Hepatocyte (in vitro differentiated cells): Measurements from ENCODE around the gene PHF14. TPM values are rescaled to one million over a fixed set of nuclear protein-coding genes. Genes with fewer than 3 reads are reported as not detected.

Source experiments
- DNase-seq: peaks from one replicate; pipeline ENCODE4 v3.0.0-alpha.2; 2016; ENCODE audit warnings: low spot score
- H2AFZ ChIP-seq: fragments of 200-600 bp; sonication (generic); 2 replicates; pipeline ENCODE4 v1.6.0; 2016; ENCODE audit warnings: antibody characterized with exemption, mild to moderate bottlenecking
- H3K27ac ChIP-seq: fragments of 200-600 bp; sonication (generic); 2 replicates; pipeline ENCODE4 v1.5.1; 2016; ENCODE audit warnings: mild to moderate bottlenecking
- H3K27me3 ChIP-seq: fragments of 200-600 bp; sonication (generic); 2 replicates; pipeline ENCODE4 v1.6.1; 2016
- H3K36me3 ChIP-seq: fragments of 200-600 bp; sonication (generic); replicated peaks from 2 replicates; pipeline ENCODE4 v1.5.1; 2016; ENCODE audit warnings: low read depth; ENCODE audit not compliant: insufficient read depth
- H3K4me1 ChIP-seq: fragments of 200-600 bp; sonication (generic); 2 replicates; pipeline ENCODE4 v1.5.1; 2016; ENCODE audit warnings: mild to moderate bottlenecking, moderate library complexity; ENCODE audit not compliant: insufficient read depth
- H3K4me2 ChIP-seq: fragments of 200-600 bp; sonication (generic); 2 replicates; pipeline ENCODE4 v1.6.0; 2016
- H3K4me3 ChIP-seq: fragments of 200-600 bp; sonication (generic); 2 replicates; pipeline ENCODE4 v1.5.1; 2016; ENCODE audit warnings: mild to moderate bottlenecking
- H3K79me2 ChIP-seq: fragments of 200-600 bp; sonication (generic); 2 replicates; pipeline ENCODE4 v1.6.0; 2017; ENCODE audit warnings: mild to moderate bottlenecking
- H3K9me2 ChIP-seq: fragments of 200-600 bp; sonication (generic); replicated peaks from 2 replicates; pipeline ENCODE4 v1.6.0; 2017; ENCODE audit warnings: mild to moderate bottlenecking; ENCODE audit not compliant: insufficient read depth
- H3K9me3 ChIP-seq: fragments of 200-600 bp; sonication (generic); 2 replicates; pipeline ENCODE4 v1.5.1; 2016; ENCODE audit warnings: low read depth, mild to moderate bottlenecking
- H4K20me1 ChIP-seq: fragments of 200-600 bp; sonication (generic); 2 replicates; pipeline ENCODE4 v1.6.0; 2016; ENCODE audit warnings: mild to moderate bottlenecking; ENCODE audit not compliant: insufficient read depth, poor library complexity, severe bottlenecking
- CTCF ChIP-seq: fragments of 200-600 bp; sonication (generic); IDR thresholded peaks from 2 replicates; pipeline ENCODE4 v1.5.1; 2016; ENCODE audit warnings: antibody characterized with exemption, mild to moderate bottlenecking; ENCODE audit not compliant: poor library complexity
- EZH2 ChIP-seq: fragments of 200-600 bp; sonication (generic); IDR thresholded peaks from 2 replicates; pipeline ENCODE4 v1.6.1; 2016; ENCODE audit warnings: antibody characterized with exemption, mild to moderate bottlenecking, borderline replicate concordance
- EZH2phosphoT487 ChIP-seq: fragments of 200-600 bp; sonication (generic); IDR thresholded peaks from one replicate; pipeline ENCODE4 v1.6.1; 2018; ENCODE audit warnings: antibody characterized with exemption, mild to moderate bottlenecking, low read depth, moderate library complexity; ENCODE audit not compliant: unreplicated experiment, severe bottlenecking
- WGBS: methylation state at CpG from one replicate; pipeline ENCODE4 v1.1.6; 2016; ENCODE audit warnings: low lambda C conversion rate; ENCODE audit errors: missing lambda C conversion rate; 5-methylcytosine and 5-hydroxymethylcytosine counted together
- polyA plus RNA-seq: library from polyadenylated mRNA; unstranded; fragments of >200 nt; fragmentation: Nextera tagmentation; extraction: Ambion mirVana; gene quantifications from 2 replicates; pipeline ENCODE4 v1.2.1, GENCODE V29; 2016
- total RNA-seq: library from RNA; depleted of rRNA; stranded (reverse); fragments of >200 nt; gene quantifications from 2 replicates; pipeline ENCODE4 v1.2.3, GENCODE V29; 2014

The PHF14 gene
- total and polyA plus RNA-seq, 2 experiments from 2014 or later, result 31.5 to 49.1 TPM

- Histone ChIP-seq H3K4me1 (no peaks in the 10 kb centered on the region), H4K20me1 (no peaks in the 10 kb centered on the region), H3K9me3 (no peaks in the 10 kb centered on the region), H3K79me2 (no peaks in the 10 kb centered on the region), H3K36me3 (no peaks in the 10 kb centered on the region), H3K9me2 (no peaks in the 10 kb centered on the region), H3K4me3 (no peak overlapping the region), H3K27me3 (no peaks in the 10 kb centered on the region), H3K27ac (no peak overlapping the region), H3K4me2 (no peak overlapping the region), H2AFZ (no peak overlapping the region)
- WGBS, result 92% methylated on average over 4 of the region's 4 CpGs
- TF ChIP-seq CTCF, result no peak
- TF ChIP-seq EZH2, result no peak
- TF ChIP-seq EZH2phosphoT487, result no peak
- no peak for DNase-seq
These were observed 62.0 kb downstream of the PHF14 start for GRCh38 chr7:11035661-11036060.

DNA sequence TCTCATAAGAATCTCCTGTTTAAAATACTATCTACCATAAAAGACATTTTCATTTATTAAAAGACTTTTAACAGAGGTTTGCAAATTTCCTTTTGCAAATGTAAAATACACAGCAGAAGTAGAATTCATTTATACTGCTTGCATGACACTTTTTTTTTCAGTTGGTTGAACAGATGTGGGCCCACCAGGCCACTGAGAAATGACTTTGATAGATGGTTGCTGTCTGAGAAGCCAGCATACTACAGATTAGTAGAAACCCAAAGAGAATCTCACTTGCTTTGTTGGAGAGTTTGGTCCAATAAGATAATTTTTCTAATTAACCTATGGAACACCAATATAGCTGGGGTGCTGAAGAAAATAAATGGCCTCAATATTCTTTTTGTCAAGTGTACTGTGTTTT lies 66.3 kb downstream of the PHF14 start:
- no peak overlapping the region for H2AFZ ChIP-seq
- H3K4me3 ChIP-seq, result no peak overlapping the region
- TF ChIP-seq EZH2phosphoT487, result no peak
- TF ChIP-seq CTCF, result no peak
- TF ChIP-seq EZH2, result no peak
- DNase-seq, result no peak
- no peak overlapping the region for H3K27ac ChIP-seq
- H3K36me3 ChIP-seq, result no peaks in the 10 kb centered on the region
- H3K9me3 ChIP-seq, result no peaks in the 10 kb centered on the region
- no peaks in the 10 kb centered on the region for H3K27me3 ChIP-seq
- no peaks in the 10 kb centered on the region for H3K79me2 ChIP-seq
- H4K20me1 ChIP-seq, result no peaks in the 10 kb centered on the region
- H3K9me2 ChIP-seq, result no peaks in the 10 kb centered on the region
- no peaks in the 10 kb centered on the region for H3K4me1 ChIP-seq
- no peak overlapping the region for H3K4me2 ChIP-seq

DNA sequence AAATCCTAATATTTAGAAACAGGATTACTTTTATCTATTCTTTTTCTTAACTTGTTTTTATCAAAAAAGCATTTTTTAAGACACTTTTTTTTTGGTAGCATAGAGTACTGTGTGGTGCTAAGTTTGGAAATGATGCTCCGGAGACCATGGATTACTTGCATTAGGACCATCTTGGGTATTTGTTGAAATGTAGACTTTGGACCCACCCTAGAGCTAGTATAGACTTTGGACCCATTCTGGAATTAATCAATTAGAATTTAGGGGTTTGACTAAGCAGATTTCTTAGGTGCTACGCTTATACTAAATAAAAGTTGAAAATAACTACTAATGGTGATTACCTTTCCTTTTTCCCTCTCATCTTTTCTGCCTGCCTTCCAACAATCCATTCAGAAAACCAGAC lies 80.4 kb downstream of the PHF14 start:
- DNase-seq, result no peak
- Histone ChIP-seq H3K27me3 (no peaks in the 10 kb centered on the region), H3K4me1 (no peaks in the 10 kb centered on the region), H3K36me3 (no peaks in the 10 kb centered on the region), H3K9me2 (no peaks in the 10 kb centered on the region), H3K4me2 (no peak overlapping the region), H3K27ac (no peak overlapping the region), H3K4me3 (no peak overlapping the region), H2AFZ (no peak overlapping the region), H3K9me3 (no peaks in the 10 kb centered on the region), H3K79me2 (no peaks in the 10 kb centered on the region), H4K20me1 (no peaks in the 10 kb centered on the region)
- TF ChIP-seq CTCF (no peak), EZH2 (no peak), EZH2phosphoT487 (no peak)
- 91% methylated on average over 2 of the region's 2 CpGs for WGBS

DNA sequence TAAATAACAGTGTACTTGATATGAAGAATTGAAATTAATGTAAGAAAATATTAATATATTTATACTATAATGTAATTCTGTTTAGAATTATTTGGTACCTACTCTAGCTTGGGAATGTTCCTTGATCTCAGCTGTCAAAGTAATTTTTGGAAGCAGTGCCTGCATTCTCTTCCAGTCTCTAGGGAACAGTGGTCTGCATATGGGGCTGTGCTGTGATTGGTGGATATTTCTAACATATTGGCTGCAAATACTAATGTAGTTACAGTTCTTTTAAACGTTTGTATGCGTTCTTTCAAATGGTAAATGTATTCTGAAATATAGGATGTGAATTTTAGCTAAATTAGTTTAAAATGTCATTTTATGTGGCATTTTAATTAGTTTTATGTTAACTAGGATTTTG lies 87.2 kb downstream of the PHF14 start:
- H3K9me2 ChIP-seq, result no peaks in the 10 kb centered on the region
- DNase-seq, result no peak
- H3K36me3 ChIP-seq, result no peaks in the 10 kb centered on the region
- H3K27ac ChIP-seq, result no peak overlapping the region
- no peak for TF ChIP-seq EZH2phosphoT487
- no peak overlapping the region for H3K4me3 ChIP-seq
- no peaks in the 10 kb centered on the region for H3K27me3 ChIP-seq
- 85% methylated on average over 2 of the region's 2 CpGs for WGBS
- no peak overlapping the region for H2AFZ ChIP-seq
- no peaks in the 10 kb centered on the region for H3K9me3 ChIP-seq
- no peaks in the 10 kb centered on the region for H3K4me1 ChIP-seq
- no peaks in the 10 kb centered on the region for H3K79me2 ChIP-seq
- H3K4me2 ChIP-seq, result no peak overlapping the region
- H4K20me1 ChIP-seq, result no peaks in the 10 kb centered on the region
